HEK293T (cell line): ENCODE results near the gene CYP2W1.
"Not testable (repeated sequence)": the region's sequence is repeated elsewhere in the genome, so short reads cannot be mapped to it uniquely, and the experiment has no call there.

Source experiments
- CTBP1 ChIP-seq: fragments of 450-650 bp; IDR thresholded peaks from 2 replicates; pipeline ENCODE4 v1.6.1; 2016; ENCODE audit warnings: borderline replicate concordance
- FOXK2 ChIP-seq: fragments of 450-650 bp; IDR thresholded peaks from 2 replicates; pipeline ENCODE4 v1.6.1; 2016; ENCODE audit warnings: mild to moderate bottlenecking
- HDGF ChIP-seq: fragments of 450-650 bp; IDR thresholded peaks from 2 replicates; pipeline ENCODE4 v1.6.1; 2017; ENCODE audit warnings: antibody characterized with exemption, borderline replicate concordance

GRCh38 chr7:1002026-1002425 is 19.0 kb downstream of the CYP2W1 start:
- not testable (repeated sequence) for TF ChIP-seq FOXK2, HDGF, CTBP1
